ENCODE data around the gene DNAH1.
A peak's percentile ranks its signal among the peaks of the same experiment; 100 is the strongest.
"Not testable (repeated sequence)": the region's sequence is repeated elsewhere in the genome, so short reads cannot be mapped to it uniquely, and the experiment has no call there.

The DNAH1 gene

DNA sequence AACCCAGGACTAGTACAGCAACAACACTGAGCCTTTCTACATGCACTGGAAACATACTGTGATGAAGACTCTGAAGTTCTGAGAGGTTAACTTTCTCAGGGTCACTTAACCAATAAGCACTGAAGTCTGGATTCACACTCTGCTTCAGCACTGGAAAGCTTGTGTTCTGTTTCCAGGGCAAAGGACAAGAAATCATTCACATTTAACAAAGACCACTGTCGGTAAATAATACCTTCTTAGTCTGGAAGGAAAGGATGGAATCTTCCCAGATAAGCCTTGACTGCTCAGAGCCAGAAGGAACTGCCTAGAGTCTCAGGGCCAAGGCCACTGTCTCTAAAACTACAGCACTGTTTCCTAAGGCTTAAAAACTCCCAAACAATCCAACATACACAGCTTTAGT is 32.8 kb upstream of the DNAH1 start:
- no peak for TF ChIP-seq ZNF274 (IDR thresholded peaks at IDR 0.05; ENCODE audit: low read depth, low read length)

DNA sequence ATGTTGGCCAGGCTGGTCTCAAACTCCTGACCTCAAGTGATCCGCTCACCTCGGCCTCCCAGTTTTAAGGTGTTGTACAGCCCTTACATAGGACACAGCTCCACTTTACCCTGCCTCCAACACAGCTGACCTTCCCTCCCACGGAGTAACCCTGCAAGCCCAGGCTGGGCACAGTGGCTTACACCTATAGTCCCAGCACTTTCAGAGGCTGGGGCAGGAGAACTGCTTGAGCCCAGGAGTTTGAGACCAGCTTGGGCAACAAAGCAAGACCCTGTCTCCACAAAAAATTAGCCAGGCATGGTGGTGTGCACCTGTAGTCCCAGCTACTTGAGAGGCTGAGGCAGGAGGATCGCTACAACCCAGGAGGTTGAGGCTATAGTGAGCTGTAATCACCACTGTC is 32.1 kb upstream of the DNAH1 start:
- not testable (repeated sequence) for H3K4me3 ChIP-seq (ENCODE audit: low read length)

More for the DNA sequence above, 32.8 kb upstream of the DNAH1 start:
- H3K4me3 ChIP-seq (ENCODE audit: low read length): no peak overlapping the region

GRCh38 chr3:52286777-52287110 is 29.4 kb upstream of the DNAH1 start:
- peak overlapping the region; percentile 84 for H3K4me3 ChIP-seq (ENCODE audit: low read length)
- TF ChIP-seq ZNF274 (IDR thresholded peaks at IDR 0.05; ENCODE audit: low read depth, low read length): no peak

DNA sequence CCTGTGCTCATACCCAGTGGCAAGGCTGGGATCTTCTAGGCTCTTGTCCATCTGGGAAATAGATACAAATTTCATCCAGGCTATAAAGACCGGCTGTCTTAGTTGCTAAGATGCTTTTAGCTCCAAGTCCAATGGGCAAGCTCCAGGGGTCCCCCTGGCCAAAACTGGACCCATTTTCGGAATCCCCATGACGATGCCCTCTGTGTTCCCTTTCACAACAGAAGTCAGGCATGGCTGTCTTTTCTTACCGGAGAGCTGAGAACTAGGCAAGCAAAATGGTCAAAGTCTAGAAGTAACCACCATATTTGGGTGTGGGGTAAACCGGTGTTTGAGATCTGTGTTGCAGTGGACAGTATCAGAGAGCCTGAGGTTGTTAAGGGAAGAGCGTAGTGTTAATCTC is 27.4 kb upstream of the DNAH1 start:
- peak overlapping the region; percentile 84 for H3K4me3 ChIP-seq (ENCODE audit: low read length)
- no peak for TF ChIP-seq ZNF274 (IDR thresholded peaks at IDR 0.05; ENCODE audit: low read depth, low read length)

- no peak overlapping the region for H3K4me3 ChIP-seq (ENCODE audit: low read length)
- no peak for TF ChIP-seq ZNF274 (IDR thresholded peaks at IDR 0.05; ENCODE audit: low read depth, low read length)
These were observed 26.8 kb upstream of the DNAH1 start for GRCh38 chr3:52289338-52289746.

- TF ChIP-seq ZNF274 (IDR thresholded peaks at IDR 0.05; ENCODE audit: low read depth, low read length): no peak
- no peak overlapping the region for H3K4me3 ChIP-seq (ENCODE audit: low read length)
These were observed 26.1 kb upstream of the DNAH1 start for GRCh38 chr3:52289747-52290595.

- no peak overlapping the region for H3K4me3 ChIP-seq (ENCODE audit: low read length)
- no peak for TF ChIP-seq ZNF274 (IDR thresholded peaks at IDR 0.05; ENCODE audit: low read depth, low read length)
These were observed 25.3 kb upstream of the DNAH1 start for GRCh38 chr3:52290596-52291507.

GRCh38 chr3:52291508-52292181 is 24.5 kb upstream of the DNAH1 start:
- TF ChIP-seq ZNF274 (IDR thresholded peaks at IDR 0.05; ENCODE audit: low read depth, low read length): no peak
- H3K4me3 ChIP-seq (ENCODE audit: low read length): no peak overlapping the region

DNA sequence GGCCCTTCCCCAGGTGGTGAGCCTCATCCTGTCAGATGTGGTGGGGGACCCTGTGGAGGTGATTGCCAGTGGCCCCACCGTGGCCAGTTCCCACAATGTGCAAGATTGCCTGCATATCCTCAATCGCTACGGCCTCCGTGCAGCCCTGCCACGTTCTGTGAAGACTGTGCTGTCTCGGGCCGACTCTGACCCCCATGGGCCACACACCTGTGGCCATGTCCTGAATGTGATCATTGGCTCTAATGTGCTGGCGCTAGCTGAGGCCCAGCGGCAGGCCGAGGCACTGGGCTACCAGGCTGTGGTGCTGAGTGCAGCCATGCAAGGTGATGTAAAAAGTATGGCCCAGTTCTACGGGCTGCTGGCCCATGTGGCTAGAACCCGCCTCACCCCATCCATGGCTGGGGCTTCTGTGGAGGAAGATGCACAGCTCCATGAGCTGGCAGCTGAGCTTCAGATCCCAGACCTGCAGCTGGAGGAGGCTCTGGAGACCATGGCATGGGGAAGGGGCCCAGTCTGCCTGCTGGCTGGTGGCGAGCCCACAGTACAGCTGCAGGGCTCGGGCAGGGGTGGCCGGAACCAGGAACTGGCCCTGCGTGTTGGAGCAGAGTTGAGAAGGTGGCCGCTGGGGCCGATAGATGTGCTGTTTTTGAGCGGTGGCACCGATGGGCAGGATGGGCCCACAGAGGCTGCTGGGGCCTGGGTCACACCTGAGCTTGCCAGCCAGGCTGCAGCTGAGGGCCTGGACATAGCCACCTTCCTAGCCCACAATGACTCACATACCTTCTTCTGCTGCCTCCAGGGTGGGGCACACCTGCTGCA is 23.7 kb upstream of the DNAH1 start:
- TF ChIP-seq ZNF274 (IDR thresholded peaks at IDR 0.05; ENCODE audit: low read depth, low read length): no peak
- H3K4me3 ChIP-seq (ENCODE audit: low read length): no peak overlapping the region

GRCh38 chr3:52293491-52294319 is 22.4 kb upstream of the DNAH1 start:
- no peak for TF ChIP-seq ZNF274 (IDR thresholded peaks at IDR 0.05; ENCODE audit: low read depth, low read length)
- no peak overlapping the region for H3K4me3 ChIP-seq (ENCODE audit: low read length)

DNA sequence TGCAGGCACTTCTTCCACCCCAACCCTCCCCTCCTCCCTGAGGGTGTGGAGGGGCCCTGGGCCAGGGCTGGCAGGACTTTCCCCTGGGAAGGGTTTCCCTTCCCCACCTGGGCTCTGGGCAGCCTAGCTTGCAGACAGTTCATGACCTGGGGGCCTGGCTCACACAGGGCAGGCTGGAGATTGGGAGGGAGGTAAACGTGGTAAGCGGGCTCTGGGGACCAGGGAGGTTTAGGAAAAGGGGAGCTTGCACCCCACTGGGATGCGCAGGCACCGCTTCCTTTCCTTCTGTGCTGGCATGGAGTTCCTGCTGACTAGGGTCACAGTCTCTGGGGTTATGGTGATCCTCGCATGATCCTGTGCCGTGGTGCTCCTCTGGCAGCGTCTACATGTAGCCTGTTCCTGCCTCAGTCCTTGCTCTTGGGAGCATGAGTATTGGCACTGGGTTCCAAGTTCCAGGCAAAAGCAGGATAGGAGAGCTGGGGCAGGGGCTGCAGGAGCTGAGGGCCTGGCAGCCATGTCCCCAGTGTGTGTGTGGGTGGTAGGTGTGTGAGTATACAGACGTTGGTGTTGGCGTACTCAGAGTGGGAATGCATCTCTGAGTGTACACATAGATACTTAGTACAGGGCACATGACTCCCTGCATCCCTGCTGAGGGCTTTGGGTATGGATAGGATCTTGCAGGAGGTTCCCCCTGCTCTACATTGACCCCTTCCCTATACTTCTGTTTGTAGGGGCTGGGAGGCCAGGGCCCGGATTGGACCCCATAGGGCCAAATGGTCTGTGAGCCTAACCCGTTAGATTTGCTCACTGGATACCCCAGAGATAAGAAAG is 21.6 kb upstream of the DNAH1 start:
- TF ChIP-seq ZNF274 (IDR thresholded peaks at IDR 0.05; ENCODE audit: low read depth, low read length): no peak
- no peak overlapping the region for H3K4me3 ChIP-seq (ENCODE audit: low read length)

- TF ChIP-seq ZNF274 (IDR thresholded peaks at IDR 0.05; ENCODE audit: low read depth, low read length): no peak
- no peak overlapping the region for H3K4me3 ChIP-seq (ENCODE audit: low read length)
These were observed 20.4 kb upstream of the DNAH1 start for GRCh38 chr3:52295671-52296208.

All from GM08714 (cell line).